Stimulated activated naive CD8-positive, alpha-beta T cell treated with anti-CD3 and anti-CD28 coated beads, Interleukin-15, amount 100 ng/mL, for 72 hours (primary cell): Measurements from ENCODE around the gene CRLF2.
"Not testable (repeated sequence)": the region's sequence is repeated elsewhere in the genome, so short reads cannot be mapped to it uniquely, and the experiment has no call there.

Experiments used
- ATAC-seq: fragments of 150-1000 bp; cut with Tn5 transposase; 2 replicates; pipeline ENCODE4 v1.10.0; 2021; ENCODE audit warnings: mild to moderate bottlenecking, moderate library complexity
- DNase-seq, 2 donors: peaks; one replicate each; pipeline ENCODE4 v3.0.0; 2021 to 2022
- H3K27ac Mint-ChIP-seq, 2 donors: one replicate each; pipeline ENCODE4 v1.8.0; 2022; ENCODE audit warnings: mild to moderate bottlenecking in 2 of 2, mixed read lengths in 2 of 2, moderate library complexity in 2 of 2
- H3K27me3 Mint-ChIP-seq: one replicate; pipeline ENCODE4 v1.8.0; 2022; ENCODE audit warnings: mixed read lengths
- H3K4me1 Mint-ChIP-seq: one replicate; pipeline ENCODE4 v1.8.0; 2022; ENCODE audit warnings: mild to moderate bottlenecking, mixed read lengths
- H3K4me3 Mint-ChIP-seq, 2 donors: one replicate each; pipeline ENCODE4 v1.8.0; 2022; ENCODE audit warnings: mild to moderate bottlenecking in 2 of 2, mixed read lengths in 2 of 2, moderate library complexity in 1 of 2
- H3K9me3 Mint-ChIP-seq, 2 donors: one replicate each; pipeline ENCODE4 v1.8.0; 2022; ENCODE audit warnings: mixed read lengths in 2 of 2

CRLF2 gene

GRCh38 chrX:1212532-1212931 lies at the start of gene CRLF2:
TSS of gene CRLF2 (minus strand) at chrX:1212649. CDS start at chrX:1212634, 15 bp downstream.
- peak in 1 of 2 donors; percentile 41 for DNase-seq
- H3K4me1 Mint-ChIP-seq: peaks cover 32% of the 10 kb centered on the region
- peak; percentile 81 for ATAC-seq
- H3K4me3 Mint-ChIP-seq: peak within 1 kb of the TSS; percentile 58 to 61
- H3K9me3 Mint-ChIP-seq: peaks cover 0 to 7% of the 10 kb centered on the region in 2 donors
- peak within 1 kb of the TSS in 1 of 2 donors; percentile 60 for H3K27ac Mint-ChIP-seq
- H3K27me3 Mint-ChIP-seq: peaks cover 30% of the 10 kb centered on the region

DNA sequence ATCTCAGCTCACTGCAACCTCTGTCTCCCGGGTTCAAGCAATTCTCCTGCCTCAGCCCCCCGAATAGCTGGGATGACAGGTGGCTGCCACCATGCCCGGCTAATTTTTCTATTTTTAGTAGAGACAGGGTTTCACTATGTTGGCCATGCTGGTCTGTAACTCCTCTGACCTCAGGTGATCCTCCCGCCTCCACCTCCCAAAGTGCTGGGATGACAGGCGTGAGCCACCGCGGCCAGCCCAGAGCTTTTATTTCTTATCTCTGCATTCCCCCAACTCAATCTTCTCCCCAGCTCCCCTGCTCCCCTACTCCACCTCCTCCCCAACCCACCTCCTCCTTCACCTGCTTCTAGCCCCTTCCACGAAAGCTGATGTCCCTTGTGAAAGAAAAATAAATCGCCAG lies 49.3 kb upstream of the CRLF2 start:
- H3K27ac Mint-ChIP-seq, H3K4me1 Mint-ChIP-seq, H3K4me3 Mint-ChIP-seq, H3K27me3 Mint-ChIP-seq, H3K9me3 Mint-ChIP-seq, ATAC-seq, DNase-seq: not testable (repeated sequence)

DNA sequence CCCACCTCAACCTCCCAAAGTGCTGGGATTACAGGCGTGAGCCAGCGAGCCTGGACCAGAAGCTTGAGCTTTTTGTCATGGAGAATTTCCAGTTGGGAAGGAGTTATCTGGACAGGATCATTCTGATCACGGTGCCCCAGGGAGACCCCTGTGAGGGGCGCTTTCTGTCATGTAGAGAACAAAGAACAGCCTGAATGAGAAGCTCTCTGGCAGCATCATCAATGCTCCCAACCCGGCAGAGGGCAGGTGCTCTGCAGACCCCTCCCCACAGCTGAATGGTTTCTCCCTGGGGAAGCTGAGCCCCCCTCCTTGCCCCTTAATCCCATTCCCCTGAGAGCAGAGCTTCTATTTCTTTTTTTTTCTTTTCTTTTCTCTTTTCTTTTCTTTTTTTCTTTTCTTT lies 48.8 kb upstream of the CRLF2 start:
- H3K9me3 Mint-ChIP-seq: peaks cover 3 to 5% of the 10 kb centered on the region in 2 donors
- DNase-seq (no peak), ATAC-seq (no peak)
- H3K4me3 Mint-ChIP-seq: no peak overlapping the region
- no peaks in the 10 kb centered on the region for H3K27me3 Mint-ChIP-seq
- no peak overlapping the region for H3K27ac Mint-ChIP-seq
- no peaks in the 10 kb centered on the region for H3K4me1 Mint-ChIP-seq

- DNase-seq (no peak), ATAC-seq (no peak)
- Mint-ChIP-seq H3K4me3 (no peak overlapping the region), H3K9me3 (peaks cover 14 to 17% of the 10 kb centered on the region in 2 donors), H3K27ac (no peak overlapping the region), H3K27me3 (no peaks in the 10 kb centered on the region), H3K4me1 (peaks cover 14% of the 10 kb centered on the region)
These were observed 40.4 kb upstream of the CRLF2 start for GRCh38 chrX:1252861-1253260.

GRCh38 chrX:1249101-1249887 lies 36.8 kb upstream of the CRLF2 start:
- ATAC-seq (peak; percentile 62), DNase-seq (peak; percentile 28 to 46)
- Mint-ChIP-seq H3K9me3 (peaks cover 14 to 17% of the 10 kb centered on the region in 2 donors), H3K4me3 (peak overlapping the region; percentile 24 to 67), H3K27ac (peak overlapping the region; percentile 59 to 91), H3K4me1 (peaks cover 26% of the 10 kb centered on the region), H3K27me3 (peaks cover 2% of the 10 kb centered on the region)

DNA sequence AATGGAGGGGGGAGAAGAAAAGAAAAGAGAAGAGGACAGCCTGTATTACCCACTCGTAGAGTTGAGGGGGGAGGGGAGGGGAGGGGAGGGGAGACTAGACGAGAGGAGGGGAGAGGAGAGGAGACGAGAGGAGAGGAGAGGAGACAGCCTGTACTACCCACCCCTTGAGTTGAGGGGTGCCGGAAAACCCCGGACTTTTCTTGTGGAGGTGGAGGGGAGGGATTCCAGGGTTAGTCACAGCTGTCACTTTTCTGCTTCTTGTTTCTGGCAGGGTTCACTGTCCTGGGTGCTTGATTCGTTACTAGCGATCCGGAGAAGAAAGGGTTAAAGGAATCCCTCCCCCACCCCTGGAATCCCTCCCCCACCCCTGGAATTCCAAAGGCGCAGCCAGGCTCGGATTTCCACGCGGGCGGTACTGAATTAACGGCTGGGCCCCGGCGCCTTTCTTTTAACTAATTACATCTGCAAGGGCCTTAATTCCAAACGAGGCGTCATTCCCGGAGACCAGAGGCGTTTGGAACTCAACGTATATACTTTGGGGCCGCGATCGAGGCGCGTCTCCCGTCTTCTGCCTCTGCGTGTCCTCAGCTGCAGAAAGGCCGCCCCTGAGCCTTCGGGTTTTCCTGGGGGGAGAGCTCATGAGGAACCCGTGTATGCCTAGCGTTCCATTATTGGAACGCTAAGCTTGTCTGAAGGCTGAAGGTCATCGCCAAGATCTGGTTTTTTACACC lies 36.0 kb upstream of the CRLF2 start:
- Mint-ChIP-seq H3K9me3 (peaks cover 7 to 10% of the 10 kb centered on the region in 2 donors), H3K4me1 (peaks cover 33% of the 10 kb centered on the region), H3K27me3 (peaks cover 9% of the 10 kb centered on the region), H3K4me3 (peak overlapping the region; percentile 13 to 45), H3K27ac (no peak overlapping the region)
- peak in 1 of 2 donors; percentile 28 for DNase-seq
- ATAC-seq: peak; percentile 66

DNA sequence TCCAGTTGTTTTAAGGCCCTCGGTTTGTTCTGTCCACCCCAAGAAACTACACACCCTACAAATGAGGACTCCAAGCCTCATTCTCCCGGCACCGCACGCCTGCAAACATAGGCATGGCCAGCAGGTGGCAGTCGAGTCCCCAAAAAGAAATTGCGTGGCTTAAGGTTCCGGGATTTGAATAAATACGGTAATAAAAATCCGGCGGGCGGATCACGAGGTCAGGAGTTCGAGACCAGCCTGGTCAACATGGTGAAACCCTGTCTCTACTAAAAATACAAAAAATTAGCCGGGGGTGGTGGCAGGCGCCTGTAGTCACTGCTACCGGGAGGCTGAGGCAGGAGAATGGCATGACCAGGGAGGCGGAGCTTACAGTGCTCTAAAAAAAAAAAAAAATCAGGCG lies 34.4 kb upstream of the CRLF2 start:
- peak; percentile 87 to 90 for DNase-seq
- Mint-ChIP-seq H3K4me1 (peaks cover 43% of the 10 kb centered on the region), H3K9me3 (peaks cover 0 to 4% of the 10 kb centered on the region in 2 donors), H3K27ac (peak overlapping the region in 1 of 2 donors; percentile 76), H3K4me3 (peak overlapping the region in 1 of 2 donors; percentile 41), H3K27me3 (peaks cover 9% of the 10 kb centered on the region)
- ATAC-seq: peak; percentile 42

DNA sequence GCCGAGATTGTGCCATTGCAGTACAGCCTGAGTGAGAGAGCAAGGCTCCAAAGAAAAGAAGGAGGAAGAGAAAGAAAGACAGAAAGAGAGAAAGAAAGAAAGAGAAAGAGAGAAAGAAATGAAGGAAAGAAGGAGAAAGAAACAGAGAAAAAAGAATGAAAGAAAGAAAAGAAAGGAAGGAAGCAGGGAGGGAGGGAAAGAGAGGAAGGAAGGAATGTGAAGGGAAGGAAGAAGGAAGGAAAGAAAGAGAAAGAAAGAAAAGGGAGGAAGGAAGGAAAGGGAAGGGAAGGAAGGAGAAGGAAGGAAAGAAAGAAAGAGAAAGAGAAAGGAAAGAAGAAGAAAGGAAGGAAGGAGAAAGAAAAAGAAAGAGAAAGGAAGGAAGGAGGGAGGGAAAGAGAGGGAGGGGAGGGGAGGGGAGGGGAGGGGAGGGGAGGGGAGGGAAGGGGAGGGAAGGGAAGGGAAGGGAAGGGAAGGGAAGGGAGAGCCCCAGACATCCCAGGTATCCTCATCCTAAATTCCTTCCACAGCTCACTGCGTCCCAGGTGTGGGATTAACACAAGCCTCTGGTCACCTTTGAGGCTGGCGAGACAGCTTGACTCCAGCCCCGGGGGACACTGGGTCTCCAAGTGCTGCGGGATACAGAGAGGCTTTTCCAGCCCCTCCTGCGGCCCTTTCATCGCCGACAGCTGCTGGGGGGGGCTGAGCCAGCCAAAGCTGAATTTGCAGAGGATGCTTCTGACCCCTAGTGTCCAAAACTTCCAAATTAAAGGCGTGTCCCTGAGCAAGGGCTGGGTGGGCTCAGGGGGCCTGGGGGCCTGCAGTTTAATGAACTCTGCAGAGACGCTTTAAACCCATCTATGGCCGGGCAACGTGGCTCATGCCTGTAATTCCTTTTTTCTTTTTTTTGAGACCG lies 32.0 kb upstream of the CRLF2 start:
- DNase-seq (peak in 1 of 2 donors; percentile 21), ATAC-seq (no peak)
- Mint-ChIP-seq H3K9me3 (no peaks in the 10 kb centered on the region), H3K4me1 (peaks cover 50% of the 10 kb centered on the region), H3K4me3 (peak overlapping the region; percentile 3 to 68), H3K27ac (peak overlapping the region in 1 of 2 donors; percentile 86), H3K27me3 (peaks cover 9% of the 10 kb centered on the region)

GRCh38 chrX:1242891-1243402 lies 30.5 kb upstream of the CRLF2 start:
- Mint-ChIP-seq H3K4me1 (peaks cover 41% of the 10 kb centered on the region), H3K9me3 (no peaks in the 10 kb centered on the region), H3K27me3 (peaks cover 9% of the 10 kb centered on the region), H3K4me3 (peak overlapping the region; percentile 35 to 42), H3K27ac (peak overlapping the region in 1 of 2 donors; percentile 19)
- DNase-seq (peak in 1 of 2 donors; percentile 57), ATAC-seq (peak; percentile 77)

DNA sequence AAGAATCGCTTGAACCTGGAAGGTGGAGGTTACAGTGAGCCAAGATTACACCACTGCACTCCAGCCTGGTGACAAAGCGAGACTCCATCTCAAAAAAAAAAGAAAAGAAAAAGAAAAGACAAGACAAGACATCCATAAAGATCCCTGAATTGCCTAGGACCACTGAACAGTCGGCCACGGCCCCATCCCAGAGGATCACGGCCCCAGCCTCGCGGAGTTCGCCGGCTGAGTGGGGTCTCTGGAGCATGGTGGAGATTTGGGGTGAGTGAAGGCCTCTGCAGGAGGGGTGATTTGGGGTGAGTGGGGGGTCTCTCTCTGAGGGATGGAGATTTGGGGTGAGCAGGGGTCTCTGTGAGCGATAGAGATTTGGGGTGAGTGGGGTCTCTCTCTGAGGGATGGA lies 28.1 kb upstream of the CRLF2 start:
- H3K4me1 Mint-ChIP-seq: peaks cover 32% of the 10 kb centered on the region
- H3K27ac Mint-ChIP-seq, ATAC-seq, H3K27me3 Mint-ChIP-seq, DNase-seq, H3K4me3 Mint-ChIP-seq, H3K9me3 Mint-ChIP-seq: not testable (repeated sequence)

- no peaks in the 10 kb centered on the region for H3K9me3 Mint-ChIP-seq
- no peak overlapping the region for H3K27ac Mint-ChIP-seq
- H3K4me1 Mint-ChIP-seq: peaks cover 32% of the 10 kb centered on the region
- H3K4me3 Mint-ChIP-seq: no peak overlapping the region
- ATAC-seq (no peak), DNase-seq (peak in 1 of 2 donors; percentile 30)
- peaks cover 9% of the 10 kb centered on the region for H3K27me3 Mint-ChIP-seq
These were observed 27.3 kb upstream of the CRLF2 start for GRCh38 chrX:1239681-1240142.

- H3K27ac Mint-ChIP-seq: no peak overlapping the region
- no peaks in the 10 kb centered on the region for H3K27me3 Mint-ChIP-seq
- H3K9me3 Mint-ChIP-seq: peaks cover 7% of the 10 kb centered on the region in 2 donors
- DNase-seq (no peak), ATAC-seq (peak; percentile 45)
- peak overlapping the region in 1 of 2 donors; percentile 4 for H3K4me3 Mint-ChIP-seq
- H3K4me1 Mint-ChIP-seq: peaks cover 10% of the 10 kb centered on the region
These were observed 19.5 kb upstream of the CRLF2 start for GRCh38 chrX:1231850-1232465.

DNA sequence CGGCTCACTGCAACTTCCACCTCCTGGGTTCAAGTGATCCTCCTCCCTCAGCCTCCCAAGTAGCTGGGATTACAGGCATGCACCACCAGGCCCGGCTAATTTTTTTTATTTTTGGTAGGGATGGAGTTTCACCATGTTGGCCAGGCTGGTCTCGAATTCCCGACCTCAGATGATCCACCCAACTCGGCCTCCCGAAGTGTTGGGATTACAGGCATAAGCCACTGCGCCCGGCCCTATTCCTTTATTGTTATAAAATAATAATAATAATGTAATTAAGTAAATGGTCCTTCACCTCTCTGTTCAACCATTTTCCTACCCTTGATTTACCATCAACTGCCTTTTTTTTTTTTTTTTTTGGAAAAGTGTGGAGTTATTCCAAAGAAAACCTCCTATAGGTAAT lies 15.7 kb upstream of the CRLF2 start:
- not testable (repeated sequence) for DNase-seq

GRCh38 chrX:1226249-1226648 lies 13.8 kb upstream of the CRLF2 start:
- DNase-seq (no peak), ATAC-seq (no peak)
- H3K27me3 Mint-ChIP-seq: no peaks in the 10 kb centered on the region
- H3K4me3 Mint-ChIP-seq: no peak overlapping the region
- H3K27ac Mint-ChIP-seq: no peak overlapping the region
- H3K4me1 Mint-ChIP-seq: peaks cover 5% of the 10 kb centered on the region
- H3K9me3 Mint-ChIP-seq: peaks cover 31 to 33% of the 10 kb centered on the region in 2 donors

More for the DNA sequence above, 15.7 kb upstream of the CRLF2 start:
- not testable (repeated sequence) for H3K27ac Mint-ChIP-seq, H3K4me3 Mint-ChIP-seq, H3K27me3 Mint-ChIP-seq, ATAC-seq
- Mint-ChIP-seq H3K9me3 (peaks cover 23 to 24% of the 10 kb centered on the region in 2 donors), H3K4me1 (peaks cover 14% of the 10 kb centered on the region)
